NCI-H446 (cell line): ENCODE results near the gene EPHX1.
A peak's percentile ranks its signal among the peaks of the same experiment; 100 is the strongest.

Experiments
- DNase-seq, 2 experiments: peaks; one replicate each; lab custom pipeline; 2025; lab: John Stamatoyannopoulos, UW

EPHX1 gene

DNA sequence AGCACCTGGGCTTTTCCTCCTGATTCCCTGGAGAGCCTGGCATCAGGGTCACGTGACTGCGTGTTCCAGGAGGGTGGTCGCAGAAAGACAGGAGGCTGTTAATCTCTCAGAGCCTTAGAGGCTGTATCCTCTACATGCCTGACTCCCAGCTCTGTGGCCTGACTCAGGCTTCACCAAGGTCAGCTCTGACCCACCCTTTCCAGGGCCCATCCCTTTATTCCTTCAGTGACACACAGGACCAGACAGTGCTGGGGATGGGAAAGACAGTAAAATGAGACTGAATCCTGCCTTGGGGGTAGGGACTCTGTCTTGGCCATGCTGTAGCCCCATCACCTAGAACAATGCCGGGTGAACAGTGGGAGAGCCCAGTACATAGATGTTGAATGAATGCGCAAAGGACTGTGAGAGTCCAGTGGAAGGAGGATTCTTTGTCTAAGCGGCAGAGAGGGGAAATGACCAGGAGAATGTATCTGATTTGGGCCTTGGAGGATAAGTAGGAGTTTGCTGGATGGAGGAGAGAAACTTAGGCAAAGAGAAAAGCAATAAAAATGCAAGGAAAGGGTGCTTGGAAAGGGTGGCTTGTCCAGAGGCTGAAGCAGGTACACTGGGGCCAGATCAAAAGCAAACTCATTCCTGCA is 33.0 kb downstream of the EPHX1 start:
- no peak for DNase-seq

DNA sequence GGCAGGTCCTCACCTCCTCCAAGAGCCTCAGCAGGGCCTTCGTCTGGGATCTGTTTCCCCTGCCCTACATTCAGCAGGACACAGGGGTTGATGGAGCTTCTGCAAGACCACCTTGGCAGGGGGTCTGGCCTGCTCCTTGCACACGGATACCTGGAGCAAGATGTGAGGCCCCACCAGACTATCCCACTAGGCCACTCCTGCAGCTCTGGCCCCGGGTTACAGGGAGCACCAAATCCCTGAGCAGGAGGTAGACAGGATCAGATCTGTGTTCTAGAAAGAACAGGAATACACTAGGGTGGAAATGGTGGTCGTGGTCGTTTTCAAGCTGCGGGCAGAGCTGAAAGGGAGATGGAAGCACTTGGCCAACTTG is 33.5 kb downstream of the EPHX1 start:
- DNase-seq: no peak

DNA sequence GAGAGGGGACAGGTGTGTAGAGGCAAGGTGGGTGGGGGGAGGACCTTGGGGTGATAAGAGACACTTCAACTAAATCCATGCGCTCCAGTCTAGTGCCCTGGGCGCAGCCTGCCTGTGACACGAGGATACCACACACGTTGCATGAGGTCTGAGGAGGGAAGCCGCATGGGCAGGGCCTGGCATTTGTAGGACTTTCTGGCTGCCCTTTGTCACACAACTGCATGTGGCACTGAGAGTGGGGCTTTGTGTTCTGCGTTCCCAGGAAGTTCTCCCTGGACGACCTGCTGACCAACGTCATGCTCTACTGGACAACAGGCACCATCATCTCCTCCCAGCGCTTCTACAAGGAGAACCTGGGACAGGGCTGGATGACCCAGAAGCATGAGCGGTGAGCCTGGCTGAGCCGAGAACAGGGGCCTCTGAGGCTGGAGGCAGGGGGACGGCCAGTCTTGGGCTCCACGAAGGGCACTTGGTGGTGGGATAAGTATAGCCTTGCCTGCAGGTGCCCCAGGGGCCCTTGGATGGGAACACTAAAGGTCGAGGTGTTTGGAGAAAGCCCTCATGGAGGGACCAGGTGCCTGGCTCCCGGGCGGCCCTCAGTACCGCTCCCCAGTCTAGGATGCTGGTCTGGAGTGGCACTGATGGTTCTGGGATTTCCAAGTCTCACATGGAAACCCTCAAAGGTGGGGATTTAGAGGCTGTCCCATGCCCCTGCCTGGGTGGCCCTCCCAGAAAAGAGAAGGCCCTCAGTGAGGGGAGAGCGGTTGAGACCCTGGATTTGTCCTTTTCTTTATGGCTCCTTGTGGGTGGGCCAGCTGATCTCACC is 34.5 kb downstream of the EPHX1 start:
- no peak for DNase-seq

DNA sequence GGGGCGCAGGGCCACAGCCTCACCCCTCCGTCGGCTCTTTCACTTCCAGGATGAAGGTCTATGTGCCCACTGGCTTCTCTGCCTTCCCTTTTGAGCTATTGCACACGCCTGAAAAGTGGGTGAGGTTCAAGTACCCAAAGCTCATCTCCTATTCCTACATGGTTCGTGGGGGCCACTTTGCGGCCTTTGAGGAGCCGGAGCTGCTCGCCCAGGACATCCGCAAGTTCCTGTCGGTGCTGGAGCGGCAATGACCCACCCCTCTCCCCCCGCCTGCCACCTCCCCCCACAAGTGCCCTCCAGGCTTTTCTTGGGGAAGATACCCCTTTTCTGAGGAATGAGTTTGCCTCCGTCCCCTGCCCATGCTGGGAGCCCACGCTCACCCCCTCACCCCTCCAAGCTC is 35.2 kb downstream of the EPHX1 start:
- no peak for DNase-seq

DNA sequence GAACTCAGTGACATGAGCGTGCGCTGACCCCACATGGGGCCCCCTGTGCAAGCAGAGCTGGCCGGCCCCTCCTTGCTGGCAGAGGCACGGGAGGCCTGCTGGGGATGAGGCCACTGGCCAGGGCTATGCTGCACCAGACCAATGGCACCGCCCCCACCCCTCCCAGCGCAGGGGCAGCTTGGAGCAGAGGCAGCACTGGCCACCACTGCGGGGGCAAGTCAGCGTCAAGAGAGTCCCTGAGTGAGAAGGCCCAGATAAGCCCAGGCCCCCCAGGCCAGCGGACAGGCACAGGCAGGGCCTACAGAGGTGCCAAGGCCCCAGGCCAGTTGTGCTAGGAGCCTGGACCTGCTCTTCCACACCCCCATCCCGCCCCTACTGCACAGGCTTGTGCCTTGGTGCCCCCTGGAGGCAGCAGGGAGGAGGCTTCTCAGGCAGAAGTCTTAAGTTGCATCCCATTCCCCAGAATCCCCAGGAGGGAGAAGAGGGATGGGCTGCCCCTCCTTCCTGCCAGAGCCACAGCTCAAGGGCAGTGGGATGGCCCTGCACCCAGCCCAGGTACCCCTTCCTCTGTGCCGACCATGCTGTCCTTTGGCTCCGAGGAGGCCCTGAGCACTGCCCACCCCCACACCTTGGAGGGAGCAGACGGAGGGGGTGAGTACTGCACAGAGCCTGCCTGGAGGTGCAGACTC is 35.8 kb downstream of the EPHX1 start:
- DNase-seq: peak; percentile 35 to 76

DNA sequence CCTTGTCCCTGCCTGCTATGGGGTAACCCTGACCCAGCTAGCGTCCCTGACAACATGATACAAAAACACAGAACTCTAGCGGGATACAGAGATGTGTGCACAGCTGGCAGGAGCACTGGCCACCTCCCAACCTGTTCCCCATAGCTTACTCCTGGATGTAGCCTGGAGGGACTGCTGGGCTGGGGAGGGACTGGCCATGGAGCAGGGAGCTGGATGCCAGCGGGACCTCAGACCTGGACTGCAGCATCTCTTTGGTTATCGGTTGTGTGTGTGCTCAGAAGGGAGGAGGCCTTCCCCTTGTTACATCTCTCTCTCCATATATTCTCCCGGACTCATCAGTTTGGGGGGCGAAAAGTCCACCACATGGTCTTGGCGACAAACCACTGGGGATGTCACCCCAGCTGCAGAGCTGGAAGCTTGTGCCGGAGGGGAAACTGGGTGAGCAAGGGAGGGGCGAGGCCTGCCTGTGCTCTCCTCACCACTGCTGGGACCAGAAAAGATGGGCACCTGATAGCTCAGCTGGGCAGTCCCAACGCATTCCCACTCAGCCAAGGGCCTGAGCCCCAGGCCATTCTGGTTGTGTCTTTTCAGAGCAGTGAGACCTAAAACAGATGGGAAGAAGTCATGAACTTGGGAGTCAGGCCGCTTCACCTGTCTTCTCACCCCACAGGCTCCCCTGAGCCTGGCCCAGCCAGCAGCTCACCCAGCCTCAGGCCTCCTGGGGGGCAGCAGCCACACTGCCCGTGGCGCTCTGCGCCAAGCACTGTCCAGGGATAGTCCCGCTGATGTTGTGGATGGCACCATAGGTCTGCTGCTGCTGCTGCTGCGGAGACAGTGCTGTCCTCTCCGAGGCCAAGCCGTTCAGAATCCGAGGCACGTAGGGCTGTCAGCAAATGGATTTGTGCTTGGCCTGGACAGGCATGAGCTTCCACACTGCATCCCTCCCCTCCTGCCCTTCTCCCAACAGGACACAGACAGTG is 36.7 kb downstream of the EPHX1 start:
- DNase-seq: no peak

DNA sequence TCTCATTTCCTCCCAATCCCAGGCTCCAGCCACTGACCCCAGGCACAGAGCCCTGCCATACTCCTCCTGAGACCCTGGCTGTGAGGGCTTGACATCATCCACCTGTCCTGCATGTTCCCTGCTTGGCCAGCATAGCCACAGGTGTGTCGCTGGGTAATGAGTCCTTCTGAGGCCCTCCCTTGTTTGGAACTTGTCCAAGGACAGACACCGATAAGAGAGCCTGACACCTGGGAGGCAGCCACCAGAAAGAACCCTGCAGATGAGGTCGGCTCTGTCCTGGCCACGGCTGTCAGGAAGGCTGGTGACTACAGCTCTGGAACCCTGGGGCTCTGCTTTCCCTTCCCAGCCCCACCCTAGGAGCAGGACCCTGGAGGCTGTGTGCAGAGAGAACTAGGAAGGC is 37.7 kb downstream of the EPHX1 start:
- DNase-seq: no peak

DNA sequence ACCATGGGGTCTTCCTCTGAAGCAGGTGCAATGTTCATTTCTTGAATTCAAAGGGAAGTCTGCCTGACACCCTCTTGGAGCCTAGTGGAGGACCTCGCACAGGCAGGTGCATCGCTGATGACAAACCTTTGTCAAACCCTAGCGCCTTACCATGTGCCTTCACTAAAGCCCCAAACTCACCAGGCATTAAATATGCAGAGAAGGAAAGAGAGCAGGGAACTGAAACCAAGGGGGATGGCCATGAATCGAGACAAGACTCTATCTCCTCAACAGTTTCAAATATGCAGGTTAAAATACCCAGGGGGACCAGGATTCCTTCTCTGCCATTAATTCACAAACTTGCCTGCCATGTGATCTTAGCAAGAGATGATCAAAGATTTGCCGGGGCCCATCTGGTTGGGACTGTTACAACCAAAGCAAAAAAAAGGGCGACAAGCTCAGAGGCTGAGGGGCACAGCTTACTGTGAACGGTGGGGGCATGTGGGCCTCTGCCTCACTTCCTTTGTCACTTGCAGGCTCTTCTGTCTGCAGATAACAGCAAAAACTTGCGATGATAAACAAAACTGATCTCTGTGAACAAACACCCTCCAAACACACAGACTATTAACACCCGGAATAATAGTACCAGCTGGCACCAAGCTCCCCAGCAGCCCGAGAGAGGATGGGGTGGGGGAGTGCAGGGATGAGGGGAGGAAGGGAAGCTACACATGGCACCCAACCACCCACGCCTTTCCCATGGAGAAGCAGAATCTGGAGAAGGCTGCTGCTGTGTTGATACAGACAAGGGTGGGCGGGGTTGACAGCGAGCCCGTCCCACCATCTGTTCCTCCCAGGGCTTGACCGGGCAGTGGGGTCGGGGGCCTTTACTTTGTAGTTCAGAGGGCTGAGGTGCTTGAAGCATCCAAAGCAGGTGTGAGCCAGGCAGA is 38.4 kb downstream of the EPHX1 start:
- DNase-seq: no peak

DNA sequence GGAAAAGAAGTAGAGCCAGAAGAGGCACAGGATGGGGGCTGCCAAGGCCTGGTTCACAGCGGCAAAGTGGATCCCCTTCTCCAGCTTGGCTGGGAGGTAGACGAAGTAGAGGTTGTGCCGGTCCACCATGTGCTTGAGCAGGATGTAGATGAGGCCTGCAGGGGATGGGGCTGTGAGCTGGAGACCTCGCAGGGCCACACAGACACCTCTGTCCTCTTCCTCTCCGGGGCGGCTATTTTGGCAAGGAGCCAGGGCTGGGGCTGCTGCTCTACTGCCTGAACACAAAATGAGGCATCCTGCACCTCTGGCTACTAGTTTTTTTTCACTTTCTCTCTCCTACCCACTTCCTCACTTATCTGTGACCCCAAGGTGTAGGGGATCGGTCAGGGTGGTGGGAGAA is 40.0 kb downstream of the EPHX1 start:
- no peak for DNase-seq

DNA sequence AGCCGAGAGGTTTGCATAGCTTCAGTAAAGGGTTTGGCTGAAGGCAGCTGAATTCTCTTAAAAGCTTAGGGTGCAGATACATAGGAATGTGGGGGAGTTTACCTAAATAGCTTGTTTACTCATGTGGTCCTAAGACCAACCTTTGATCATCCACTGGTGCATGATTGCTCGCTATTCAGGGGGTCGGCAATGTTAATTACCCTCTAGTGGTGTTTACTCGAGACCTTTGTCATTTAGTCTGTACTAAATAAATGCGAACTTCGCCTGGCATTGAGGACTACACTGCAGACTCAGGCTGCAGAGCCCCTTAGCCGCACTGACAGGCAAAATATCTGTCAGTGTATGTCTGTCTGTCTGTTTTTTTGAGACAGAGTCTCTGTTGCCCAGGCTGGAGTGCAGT is 40.4 kb downstream of the EPHX1 start:
- DNase-seq: no peak

DNA sequence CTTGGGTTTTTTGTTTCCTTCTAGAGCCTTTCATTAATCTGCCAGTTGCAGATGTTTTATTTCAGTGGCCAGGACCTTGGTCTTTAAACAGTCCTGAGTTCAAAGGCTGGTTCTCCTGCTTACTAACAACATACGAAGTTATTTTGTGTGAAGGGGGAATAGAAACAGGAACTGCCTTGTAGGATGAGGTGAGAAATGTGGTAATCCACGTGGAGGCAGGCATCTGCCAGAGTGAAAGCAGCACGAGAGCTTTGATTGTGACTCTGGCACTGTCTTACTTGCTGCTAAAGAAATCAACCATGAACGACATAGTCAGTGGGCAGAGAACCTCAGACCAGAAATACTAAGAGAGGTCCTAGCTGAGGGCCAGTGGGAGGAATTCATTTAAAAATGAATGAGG is 41.9 kb downstream of the EPHX1 start:
- DNase-seq: no peak

DNA sequence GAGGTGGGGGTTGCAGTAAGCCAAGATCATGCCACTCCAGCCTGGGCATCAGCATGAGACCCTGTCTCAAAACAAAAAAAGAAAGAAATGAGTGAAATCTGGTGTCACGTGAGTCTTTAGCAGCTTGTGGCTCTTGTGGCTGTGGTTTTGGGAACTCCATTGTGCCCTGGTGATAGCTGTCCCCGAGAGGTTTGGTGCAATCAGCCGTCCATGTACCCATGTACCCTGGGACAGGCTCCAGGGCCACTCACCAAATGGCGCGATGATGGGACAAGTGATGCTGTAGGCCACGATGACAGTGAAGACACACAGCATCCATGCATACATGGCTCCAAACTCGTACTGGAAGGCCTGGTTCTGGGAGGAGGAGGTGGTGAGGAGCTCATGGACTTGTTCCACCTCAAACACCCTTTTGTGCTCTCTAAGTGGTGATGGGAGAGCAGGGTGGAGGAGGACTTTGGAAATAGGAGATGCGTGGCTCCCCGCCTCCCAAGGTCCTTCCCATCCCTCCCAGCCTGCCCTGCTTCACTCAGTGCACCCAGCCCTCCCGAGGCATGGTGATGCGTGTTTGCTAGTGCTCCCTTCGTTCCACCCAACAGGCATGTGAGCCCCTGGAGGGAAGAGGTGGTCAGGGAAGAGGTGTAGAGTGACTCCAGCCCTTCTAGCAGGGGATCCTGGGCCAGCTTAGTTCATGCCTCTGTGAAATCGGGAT is 42.6 kb downstream of the EPHX1 start:
- DNase-seq: no peak

DNA sequence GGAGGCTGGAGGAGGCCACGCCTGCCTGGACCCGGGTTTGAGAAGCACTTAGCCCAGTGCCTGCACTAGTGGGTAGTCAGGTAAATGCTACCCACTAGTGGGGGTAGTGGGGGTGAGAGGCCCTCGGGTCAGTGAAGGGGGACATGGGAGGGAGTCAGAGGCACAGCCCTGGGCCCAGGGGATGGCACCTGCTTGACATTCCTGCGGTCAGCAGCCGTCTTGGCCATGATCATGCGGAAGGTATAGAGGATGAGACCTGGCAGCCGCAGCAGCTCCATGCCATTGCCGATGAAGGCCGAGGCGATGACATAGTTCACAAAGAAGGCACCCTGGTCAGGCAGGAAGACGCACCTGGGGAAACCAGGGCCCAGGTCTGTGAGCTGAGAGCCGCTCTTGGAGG is 43.5 kb downstream of the EPHX1 start:
- DNase-seq: no peak

DNA sequence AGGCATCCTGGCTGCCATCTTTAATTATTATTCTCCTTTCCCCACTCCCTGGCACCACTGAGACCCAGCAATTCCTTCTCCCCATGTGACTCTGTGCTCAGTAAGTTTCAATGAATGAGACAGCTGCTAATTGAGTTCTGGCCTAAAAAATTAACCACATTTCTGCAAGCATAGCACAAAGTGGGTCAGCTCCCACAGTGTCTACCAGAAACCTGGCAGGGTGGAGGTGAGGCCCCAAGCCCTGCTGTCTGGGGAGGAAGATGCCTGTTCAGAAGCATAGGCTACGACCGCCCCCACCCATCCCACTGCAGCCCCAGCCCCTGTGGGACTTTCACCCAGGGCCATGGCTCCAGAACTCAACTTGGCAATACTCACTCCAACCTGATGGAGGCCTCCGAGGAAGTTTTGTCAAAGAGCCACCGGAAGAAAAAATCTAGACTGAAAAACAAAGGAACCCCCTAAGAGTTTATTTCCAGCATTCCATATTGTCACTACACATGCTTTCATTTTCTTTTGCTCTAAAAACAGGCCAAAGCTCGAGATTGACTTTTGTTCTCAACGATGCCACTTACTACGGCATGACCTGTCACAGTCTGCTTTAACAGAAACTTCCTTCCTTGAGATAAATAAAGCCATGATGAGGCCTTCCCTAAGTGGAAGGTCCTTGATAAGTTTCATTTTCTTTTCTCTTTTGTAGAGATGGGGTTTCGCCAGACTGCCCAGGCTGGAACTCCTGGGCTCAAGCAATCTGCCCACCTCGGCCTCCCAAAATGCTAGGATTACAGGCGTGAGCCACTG is 45.8 kb downstream of the EPHX1 start:
- no peak for DNase-seq

DNA sequence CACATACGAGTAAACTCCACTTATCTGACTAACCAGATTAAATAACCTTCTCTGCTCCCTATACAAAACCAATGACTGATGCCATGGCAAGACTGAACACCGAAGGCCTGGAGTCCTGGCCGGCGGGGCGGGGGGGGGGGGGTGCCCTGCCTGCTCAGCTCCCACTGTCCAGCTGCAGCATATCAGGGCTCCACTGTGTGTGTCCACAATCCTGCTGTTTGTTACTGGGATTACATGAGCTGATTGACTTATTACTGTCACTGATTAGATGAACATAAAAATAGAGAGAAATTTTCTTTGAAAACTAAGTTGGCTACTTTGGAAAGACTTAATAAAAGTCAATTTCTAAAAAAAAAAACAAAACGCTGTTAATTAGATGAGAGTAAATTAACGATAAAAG is 47.3 kb downstream of the EPHX1 start:
- DNase-seq: no peak

DNA sequence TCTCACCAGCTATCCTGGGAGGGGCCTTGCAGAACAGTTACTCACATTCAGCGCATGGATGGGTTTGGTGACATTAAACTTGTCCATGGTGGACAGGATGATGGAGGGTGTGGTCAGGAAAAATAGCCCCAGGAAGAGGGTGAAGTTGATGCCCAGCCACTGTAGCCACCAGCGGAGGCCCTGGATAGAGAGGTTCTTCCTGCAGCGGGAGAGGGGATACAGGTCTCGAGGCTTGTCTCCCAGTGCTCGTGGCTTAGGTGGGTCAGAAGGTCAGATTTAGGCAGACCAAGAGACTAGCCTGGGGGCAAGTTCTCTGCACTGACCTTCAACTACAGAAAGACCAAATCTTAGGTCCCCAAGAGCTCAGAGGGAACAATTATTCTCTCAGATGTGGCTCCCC is 49.2 kb downstream of the EPHX1 start:
- no peak for DNase-seq

DNA sequence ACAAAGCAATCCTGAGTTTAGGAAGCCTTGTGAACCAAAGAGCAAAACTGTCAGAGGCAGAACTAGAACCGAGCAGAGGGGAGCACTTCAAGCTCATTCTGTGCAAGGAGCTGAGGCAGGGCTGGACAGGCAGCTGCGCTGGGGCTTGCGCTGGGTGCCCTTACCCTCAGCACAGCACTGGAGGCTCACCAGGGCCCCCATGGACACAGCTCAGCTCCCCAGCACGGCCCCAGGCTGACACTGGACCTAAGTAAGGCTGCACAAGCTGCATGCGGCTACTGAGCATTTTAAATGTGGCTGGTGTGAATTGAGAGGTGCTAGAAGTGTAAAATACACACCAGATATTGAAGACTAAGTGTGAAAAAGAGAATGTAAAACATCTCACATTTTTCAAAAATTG is 50.2 kb downstream of the EPHX1 start:
- no peak for DNase-seq

DNA sequence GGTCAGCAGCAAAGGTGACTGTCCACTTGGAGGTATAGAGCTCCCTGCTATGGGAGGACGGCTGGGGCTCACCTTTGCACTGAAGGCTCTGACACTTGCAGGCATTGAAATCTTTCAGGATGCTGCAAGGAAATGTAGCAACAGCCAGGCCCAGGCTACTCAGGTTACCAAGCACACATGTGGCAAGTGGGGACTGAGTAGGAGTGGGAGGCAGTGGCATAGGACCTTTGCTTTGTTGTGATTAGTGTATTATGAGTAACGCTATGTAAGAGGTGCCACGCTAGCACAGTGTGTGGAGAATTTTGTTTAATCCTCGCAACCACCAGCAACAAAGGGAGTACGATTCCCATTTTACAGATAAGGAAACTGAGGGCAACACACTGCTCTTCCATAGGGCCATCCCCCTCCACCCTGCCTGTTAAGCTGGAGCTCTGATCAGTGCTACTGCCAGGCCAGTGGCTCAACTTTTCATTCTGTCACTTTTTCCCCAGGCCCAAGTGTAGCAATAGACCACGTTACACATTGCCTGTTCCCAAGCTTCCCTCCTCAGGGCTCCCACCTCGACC is 51.0 kb downstream of the EPHX1 start:
- DNase-seq: no peak
